T-helper 2 cell treated with Interferon-gamma antibody and Interleukin-4, amounts not matched to agents 100 ng/mL and 5 ng/mL, for 36 hours (primary cell): ENCODE results near the gene CHKA. TPM values are rescaled to one million over a fixed set of nuclear protein-coding genes. Genes with fewer than 3 reads are reported as not detected.

Experiments used
- intact Hi-C: fragments of 100-400 bp; cut with micrococcal nuclease; formaldehyde crosslinking; loops from one replicate; pipeline ENCODE4 v1.15.1; 2023
- total RNA-seq: library from RNA; stranded (reverse); gene quantifications from 2 replicates; pipeline ENCODE4 v1.2.3, GENCODE V29; 2022

CHKA gene
- total RNA-seq, 1 donor from 2014 or later: 12.7 TPM

GRCh38 chr11:68076371-68077042 is 44.7 kb downstream of the CHKA start:
- intact Hi-C loops: no loop called here

GRCh38 chr11:68074584-68075352 is 46.4 kb downstream of the CHKA start:
- intact Hi-C loops: no loop called here

DNA sequence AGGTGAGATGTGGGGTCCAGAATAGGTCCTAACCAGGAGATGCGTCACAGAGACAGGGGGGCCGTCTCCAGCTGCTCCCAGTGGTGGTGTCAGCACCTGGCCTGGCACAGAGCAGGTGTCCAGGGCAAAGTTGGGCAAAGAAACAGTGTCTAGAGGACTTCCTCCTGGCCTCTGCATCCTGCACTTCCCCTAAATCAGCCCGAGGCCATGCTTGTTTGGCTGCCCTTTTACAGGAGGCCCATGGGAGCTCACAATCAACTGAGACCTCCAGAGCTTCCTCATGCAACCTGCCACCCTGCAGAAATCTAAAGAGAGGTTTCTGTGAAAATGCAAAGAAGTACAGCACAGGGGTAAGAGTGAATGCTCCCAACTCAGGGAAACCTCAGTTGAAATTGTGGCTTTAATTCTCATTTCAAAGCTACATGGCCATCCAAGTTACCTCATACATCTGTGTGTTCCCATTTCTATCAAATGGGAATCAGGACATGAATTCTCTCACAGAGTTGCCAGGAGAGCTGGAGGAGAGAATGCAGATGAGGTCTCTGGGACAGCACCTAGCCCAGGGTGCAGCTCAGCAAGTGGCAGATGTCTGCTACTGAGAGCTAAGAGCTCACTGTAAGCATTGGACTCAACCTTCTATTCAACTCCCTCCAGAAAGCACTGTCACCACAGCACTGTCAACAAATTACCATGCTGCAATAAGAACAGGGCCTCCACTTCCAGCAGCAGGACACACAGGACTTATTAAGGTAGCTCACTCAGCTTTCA is 49.7 kb downstream of the CHKA start:
- intact Hi-C loops: no loop called here

DNA sequence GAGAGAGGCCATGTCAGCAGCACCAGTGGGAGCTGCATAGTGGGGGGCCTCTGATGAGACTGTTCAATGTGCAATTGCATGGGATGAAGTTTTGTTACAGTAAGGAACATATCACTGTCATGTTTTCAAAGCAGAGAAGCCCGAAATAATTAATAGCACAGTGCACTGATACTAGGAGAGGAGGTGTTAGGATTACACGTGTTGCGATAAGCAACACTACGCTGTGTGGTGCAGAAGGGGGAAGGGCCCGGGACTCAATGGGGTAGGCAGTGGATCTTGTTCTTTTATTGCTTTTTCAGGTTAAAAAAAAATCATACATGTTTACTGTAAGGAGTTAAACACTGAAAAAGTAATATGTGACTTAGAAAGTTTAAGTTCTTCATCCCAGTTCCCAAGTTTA is 53.2 kb downstream of the CHKA start:
- intact Hi-C loops: no loop called here

- intact Hi-C loops: no loop called here
Observed at GRCh38 chr11:68066742-68067141, 54.4 kb downstream of the CHKA start.

DNA sequence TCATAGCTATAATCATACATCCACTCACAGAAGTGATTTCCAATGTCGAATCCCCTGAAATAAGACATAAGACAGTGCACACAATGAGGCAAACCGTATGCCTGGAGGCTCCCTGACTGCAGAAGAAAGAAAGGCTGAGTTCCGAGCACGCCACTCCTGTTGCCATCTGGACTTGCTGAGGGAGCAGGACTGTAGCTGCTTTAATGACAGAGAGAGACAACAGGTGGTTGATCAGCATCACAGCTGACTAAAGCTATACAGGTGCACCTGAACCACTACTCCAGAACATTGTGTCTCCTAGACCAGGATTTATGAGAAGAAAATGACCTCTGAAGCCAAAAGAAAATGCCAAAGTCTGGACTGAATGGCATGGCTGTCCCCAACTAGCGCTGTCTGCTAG is 55.3 kb downstream of the CHKA start:
- intact Hi-C loops: no loop called here

- intact Hi-C loops: no loop called here
Observed at GRCh38 chr11:68064926-68065325, 56.3 kb downstream of the CHKA start.

DNA sequence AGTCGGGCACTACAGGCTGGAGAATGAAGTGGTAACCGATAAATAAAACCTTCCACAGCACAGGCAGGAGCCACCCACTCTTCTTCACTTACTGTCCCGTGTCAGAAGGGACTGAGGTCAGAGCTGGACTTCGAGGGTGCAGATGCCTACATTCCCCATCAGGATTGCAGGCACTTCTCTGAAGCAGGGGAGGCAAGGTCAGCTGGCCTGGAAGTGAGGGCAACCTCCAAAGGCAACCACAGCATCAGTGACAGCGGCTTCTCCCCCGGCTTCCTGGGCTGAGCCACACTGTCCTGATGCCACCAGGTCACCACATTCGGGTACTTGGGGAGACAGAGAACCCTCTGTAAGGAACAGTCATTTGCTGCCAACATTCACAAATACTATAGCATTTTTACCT is 59.7 kb downstream of the CHKA start:
- intact Hi-C loops: no loop called here

DNA sequence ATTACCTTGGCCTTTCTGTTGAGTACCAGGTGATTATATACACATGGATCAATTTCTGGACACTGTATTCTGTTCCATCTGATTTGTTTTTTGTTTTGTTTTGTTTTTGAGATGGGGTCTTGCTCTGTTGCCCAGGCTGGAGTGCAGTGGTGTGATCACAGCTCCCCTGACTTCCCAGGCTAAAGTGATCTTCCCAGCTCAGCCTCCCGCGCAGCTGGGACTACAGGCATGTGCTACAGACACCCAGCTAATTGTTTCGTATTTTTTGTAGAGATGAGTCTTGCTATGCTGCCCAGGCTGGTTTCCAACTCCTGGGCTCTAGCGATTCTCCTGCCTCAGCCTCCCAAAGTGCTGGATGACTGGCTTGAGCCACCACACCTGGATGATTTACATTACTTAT is 63.4 kb downstream of the CHKA start:
- intact Hi-C loops: no loop called here

DNA sequence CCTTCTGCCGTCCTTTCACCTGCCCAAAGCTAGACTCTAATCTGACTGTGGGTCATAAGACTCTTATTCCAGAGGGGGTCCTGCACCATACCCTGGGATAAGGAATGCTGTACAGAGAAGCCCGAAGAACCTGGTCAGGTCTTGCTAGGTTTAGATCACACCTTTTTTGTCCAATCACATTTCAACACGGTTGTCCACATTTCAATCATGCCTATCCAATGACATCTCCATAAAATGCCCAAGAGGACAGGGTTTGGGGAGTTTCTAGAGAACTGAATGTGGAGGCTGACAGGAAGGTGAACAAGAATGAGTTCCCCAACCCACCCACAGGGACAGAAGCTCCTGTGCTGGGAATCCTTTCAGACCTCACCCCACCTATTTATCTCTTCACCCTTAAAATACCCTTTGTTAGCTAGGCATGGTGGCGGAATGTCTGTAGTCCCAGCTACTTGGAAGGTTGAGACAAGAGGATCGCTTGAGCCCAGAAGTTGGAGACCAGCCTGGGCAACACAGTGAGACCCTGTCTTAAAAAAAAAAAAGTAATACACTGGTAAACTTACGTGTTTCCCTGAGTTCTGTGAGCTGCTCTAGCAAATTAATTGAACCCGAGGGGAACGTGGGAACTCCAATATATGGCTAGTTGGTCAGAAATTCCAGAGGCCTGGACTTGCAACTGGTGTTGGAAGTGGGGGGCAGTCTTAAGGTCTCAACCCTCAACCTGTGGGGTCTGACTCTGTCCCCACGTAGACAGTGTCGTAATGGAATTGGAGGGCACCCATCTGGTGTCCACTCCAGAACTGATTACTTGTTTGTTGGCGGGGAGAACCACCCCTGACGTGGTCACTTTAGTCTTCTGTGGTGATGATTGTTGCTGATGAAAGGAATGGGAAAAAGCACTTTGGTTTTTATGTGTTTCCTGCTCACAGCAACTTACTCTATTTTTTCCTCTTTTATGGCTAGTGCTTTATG is 64.6 kb downstream of the CHKA start:
- intact Hi-C loops: no loop called here

DNA sequence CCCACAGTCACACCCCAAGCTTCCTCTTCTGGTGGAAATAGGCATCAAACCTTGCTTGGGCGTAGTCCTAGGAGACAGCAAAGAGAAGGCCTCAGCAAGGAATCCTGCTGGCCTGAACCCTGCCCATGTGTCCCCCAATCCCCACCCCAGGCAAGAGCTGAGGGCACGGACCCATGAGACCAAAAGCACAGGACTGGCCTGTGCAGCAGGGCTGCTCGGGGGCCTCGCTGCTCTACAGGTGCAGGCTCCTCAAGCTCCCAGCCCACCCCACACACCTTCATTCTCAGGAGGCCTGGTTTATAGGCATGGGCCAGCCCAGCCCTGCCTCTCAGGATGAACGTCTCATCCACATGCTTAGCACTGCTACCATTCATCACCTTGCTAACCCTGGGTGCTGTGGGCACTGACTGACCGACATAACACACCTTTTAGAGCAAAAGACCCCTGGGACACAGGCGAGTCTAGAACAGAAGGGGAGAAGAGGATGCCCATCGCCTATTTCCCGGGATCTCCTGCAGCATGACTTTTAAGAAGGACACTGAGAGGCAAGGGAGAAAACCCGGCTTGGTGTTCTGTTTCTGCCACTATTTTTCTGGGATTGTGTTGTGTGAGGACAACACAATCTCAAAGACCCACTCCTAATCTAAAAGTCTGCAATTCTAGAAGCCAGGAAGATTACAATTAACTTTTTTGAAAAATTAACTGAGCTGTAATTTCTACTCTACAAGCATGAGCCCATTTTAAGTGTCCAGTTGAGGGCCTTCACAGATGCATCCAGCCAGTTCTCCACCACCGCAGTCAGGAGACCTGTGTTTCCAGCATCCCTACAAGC is 67.0 kb downstream of the CHKA start:
- intact Hi-C loops: no loop called here

DNA sequence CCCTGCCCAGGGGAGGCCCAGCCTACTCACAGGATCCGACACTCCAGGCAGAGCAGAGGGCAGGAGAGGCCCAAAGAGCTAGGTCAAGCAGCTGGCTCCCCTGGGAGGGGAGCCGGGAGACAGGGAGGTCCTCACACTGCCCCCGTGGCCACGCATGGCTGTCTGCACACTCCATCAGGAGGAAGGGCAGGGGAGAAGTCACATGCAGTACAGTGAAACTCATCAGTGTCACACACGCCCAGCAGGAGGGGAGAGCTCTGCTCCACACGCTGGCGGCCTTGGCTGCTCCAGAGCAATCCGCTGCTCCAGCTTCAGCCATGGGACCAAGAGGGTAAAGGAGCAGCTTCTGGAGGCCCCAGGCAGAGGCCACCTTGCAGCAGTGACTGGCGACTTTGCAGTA is 68.1 kb downstream of the CHKA start:
- intact Hi-C loops: no loop called here

- intact Hi-C loops: no loop called here
Observed at GRCh38 chr11:68052137-68052873, 68.9 kb downstream of the CHKA start.

GRCh38 chr11:68051191-68052136 is 69.7 kb downstream of the CHKA start:
- intact Hi-C loops: no loop called here

GRCh38 chr11:68050371-68050841 is 70.8 kb downstream of the CHKA start:
- intact Hi-C loops: no loop called here

- intact Hi-C loops: no loop called here
Observed at GRCh38 chr11:68049509-68050370, 71.4 kb downstream of the CHKA start.
